Activated B cell treated with CpG ODN at 0.5 μM for 24 hours (primary cell): Measurements from ENCODE around the gene HTR6. TPM values are rescaled to one million over a fixed set of nuclear protein-coding genes. Genes with fewer than 3 reads are reported as not detected.

ENCODE experiments used
- ATAC-seq: fragments of 200-7000 bp; cut with Tn5 transposase; one replicate; pipeline ENCODE4 v1.10.0; 2021; ENCODE audit warnings: low read depth, mild to moderate bottlenecking, moderate library complexity
- CTCF ChIA-PET: fragments of 350-600 bp; sonication (Branson Sonifier 250); formaldehyde crosslinking; loops from one replicate; lab custom pipeline; 2021; ENCODE audit warnings: antibody characterized with exemption; lab: Charles Lee
- POLR2A ChIA-PET: fragments of 350-600 bp; sonication (Branson Sonifier 250); formaldehyde crosslinking; loops from one replicate; lab custom pipeline; 2021; ENCODE audit warnings: antibody characterized with exemption; lab: Charles Lee
- DNase-seq: peaks from one replicate; pipeline ENCODE4 v3.0.0; 2022
- H3K27ac Mint-ChIP-seq: one replicate; pipeline ENCODE4 v1.8.0; 2020; ENCODE audit warnings: mixed read lengths
- H3K27me3 Mint-ChIP-seq: one replicate; pipeline ENCODE4 v1.8.0; 2021; ENCODE audit warnings: mixed read lengths
- H3K36me3 Mint-ChIP-seq: one replicate; pipeline ENCODE4 v1.8.0; 2021; ENCODE audit warnings: low read depth, mixed read lengths
- H3K4me1 Mint-ChIP-seq: one replicate; pipeline ENCODE4 v1.8.0; 2021; ENCODE audit warnings: mixed read lengths
- H3K4me3 Mint-ChIP-seq: one replicate; pipeline ENCODE4 v1.8.0; 2020; ENCODE audit warnings: mild to moderate bottlenecking, mixed read lengths
- H3K9me3 Mint-ChIP-seq: one replicate; pipeline ENCODE4 v1.8.0; 2020; ENCODE audit warnings: mixed read lengths
- intact Hi-C: fragments of 100-400 bp; cut with micrococcal nuclease; formaldehyde crosslinking; loops from one replicate; pipeline ENCODE4 v1.15.1; 2024
- total RNA-seq: library from RNA; stranded (reverse); gene quantifications from 2 replicates; pipeline ENCODE4 v1.2.3, GENCODE V29; 2022
- TF ChIP-seq, protein P1 (sequence below): fragments of 200-600 bp; IDR thresholded peaks from one replicate; pipeline ENCODE4 v1.8.0; 2022; ENCODE audit warnings: antibody characterized with exemption, mild to moderate bottlenecking

The HTR6 gene
- total RNA-seq, 1 donor from 2014 or later, result not detected

DNA sequence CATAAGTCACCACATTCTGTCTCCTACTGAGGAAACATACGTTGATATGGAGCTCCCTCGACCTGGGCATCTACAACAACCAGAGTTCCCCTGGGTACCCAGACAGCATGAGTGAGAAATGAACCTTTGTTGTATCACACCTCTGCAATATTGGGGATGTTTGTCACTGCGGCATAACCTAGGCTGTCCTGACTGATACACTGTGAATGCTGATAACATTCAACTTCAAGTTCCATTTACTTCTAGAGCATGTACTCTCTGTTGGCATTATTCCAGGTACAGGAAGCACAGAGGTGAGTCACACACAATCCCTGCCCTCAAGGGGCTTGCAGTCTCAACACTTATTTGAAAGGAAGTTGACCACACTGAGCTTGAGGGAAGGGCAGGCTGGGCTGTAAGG lies 65.6 kb downstream of the HTR6 start:
- H3K27ac Mint-ChIP-seq, result no peak overlapping the region
- ChIA-PET CTCF (interaction anchor here (1.3 kb wide), 1 partner anchor 14 kb away, joined by 3 read pairs; no protein-coding TSS in a partner anchor), POLR2A (no interaction called here)
- no peak overlapping the region for H3K4me3 Mint-ChIP-seq
- H3K4me1 Mint-ChIP-seq, result no peaks in the 10 kb centered on the region
- H3K9me3 Mint-ChIP-seq, result no peaks in the 10 kb centered on the region
- TF ChIP-seq, protein P1, sequence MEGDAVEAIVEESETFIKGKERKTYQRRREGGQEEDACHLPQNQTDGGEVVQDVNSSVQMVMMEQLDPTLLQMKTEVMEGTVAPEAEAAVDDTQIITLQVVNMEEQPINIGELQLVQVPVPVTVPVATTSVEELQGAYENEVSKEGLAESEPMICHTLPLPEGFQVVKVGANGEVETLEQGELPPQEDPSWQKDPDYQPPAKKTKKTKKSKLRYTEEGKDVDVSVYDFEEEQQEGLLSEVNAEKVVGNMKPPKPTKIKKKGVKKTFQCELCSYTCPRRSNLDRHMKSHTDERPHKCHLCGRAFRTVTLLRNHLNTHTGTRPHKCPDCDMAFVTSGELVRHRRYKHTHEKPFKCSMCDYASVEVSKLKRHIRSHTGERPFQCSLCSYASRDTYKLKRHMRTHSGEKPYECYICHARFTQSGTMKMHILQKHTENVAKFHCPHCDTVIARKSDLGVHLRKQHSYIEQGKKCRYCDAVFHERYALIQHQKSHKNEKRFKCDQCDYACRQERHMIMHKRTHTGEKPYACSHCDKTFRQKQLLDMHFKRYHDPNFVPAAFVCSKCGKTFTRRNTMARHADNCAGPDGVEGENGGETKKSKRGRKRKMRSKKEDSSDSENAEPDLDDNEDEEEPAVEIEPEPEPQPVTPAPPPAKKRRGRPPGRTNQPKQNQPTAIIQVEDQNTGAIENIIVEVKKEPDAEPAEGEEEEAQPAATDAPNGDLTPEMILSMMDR, result no peak
- peaks cover 69% of the 10 kb centered on the region for H3K36me3 Mint-ChIP-seq
- H3K27me3 Mint-ChIP-seq, result no peaks in the 10 kb centered on the region
- DNase-seq (no peak), ATAC-seq (no peak)
- intact Hi-C loops, result no loop called here

Other genes starting within 250 kb of the HTR6 start
- gene CAPZB, start 179.3 kb upstream of the HTR6 start, total RNA-seq, result 334 and 349 TPM in 2 replicates
- 0.54 and 0.64 TPM in 2 replicates for gene NBL1, start 20.6 kb upstream of the HTR6 start, total RNA-seq
- gene TMCO4, start 135.0 kb downstream of the HTR6 start, total RNA-seq, result 22.3 and 23.4 TPM in 2 replicates
- gene RNF186, start 150.4 kb downstream of the HTR6 start, total RNA-seq, result not detected in 2 replicates
- 13.2 and 14.2 TPM in 2 replicates for gene OTUD3, start 217.5 kb downstream of the HTR6 start, total RNA-seq